Activated CD8-positive, alpha-beta memory T cell treated with anti-CD3 and anti-CD28 coated beads, Interleukin-2, amount 50 U/mL, for 24 hours (primary cell): Measurements from ENCODE around the gene ZSWIM8.

Experiments used
- DNase-seq: peaks from one replicate; pipeline ENCODE4 v3.0.0-alpha.2; 2020; ENCODE audit errors: extremely low read depth

The ZSWIM8 gene

GRCh38 chr10:73841526-73842285 is 56.3 kb downstream of the ZSWIM8 start:
- no peak for DNase-seq

GRCh38 chr10:73842349-73842748 is 56.9 kb downstream of the ZSWIM8 start:
- no peak for DNase-seq

GRCh38 chr10:73843261-73843660 is 57.9 kb downstream of the ZSWIM8 start:
- DNase-seq, result no peak

- no peak for DNase-seq
Measured at GRCh38 chr10:73847031-73847430, 61.6 kb downstream of the ZSWIM8 start.

- peak; percentile 80 for DNase-seq
Measured at GRCh38 chr10:73848821-73849489, 63.5 kb downstream of the ZSWIM8 start.

GRCh38 chr10:73850211-73850610 is 64.8 kb downstream of the ZSWIM8 start:
- no peak for DNase-seq

- DNase-seq, result no peak
Measured at GRCh38 chr10:73850863-73851461, 65.6 kb downstream of the ZSWIM8 start.
